AG20443 (cell line): ENCODE results near the gene MYD88.

ENCODE experiments used
- DNase-seq: peaks from one replicate; pipeline ENCODE4 v3.0.0; 2012; ENCODE audit warnings: low spot score, mixed read lengths

Gene MYD88

DNA sequence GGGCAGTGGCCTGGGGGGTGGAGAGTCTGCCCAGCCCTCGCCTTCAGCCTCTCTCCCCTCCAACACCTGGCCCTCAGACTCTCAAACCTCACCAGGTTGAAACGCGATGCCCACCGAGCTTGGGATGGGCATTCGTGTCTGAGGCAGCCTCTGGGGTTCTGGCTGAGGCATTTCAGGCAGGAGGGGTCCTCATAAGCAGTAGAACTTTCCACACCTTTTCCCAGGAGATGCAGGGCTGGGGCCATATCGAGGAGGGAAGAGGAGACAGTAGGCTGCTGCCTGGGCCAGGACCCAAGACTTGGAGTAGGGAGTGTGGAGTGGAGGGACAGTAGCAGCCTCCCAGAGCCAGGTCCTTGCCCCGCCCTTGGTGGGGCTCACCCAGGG is 26.1 kb upstream of the MYD88 start:
- no peak for DNase-seq

DNA sequence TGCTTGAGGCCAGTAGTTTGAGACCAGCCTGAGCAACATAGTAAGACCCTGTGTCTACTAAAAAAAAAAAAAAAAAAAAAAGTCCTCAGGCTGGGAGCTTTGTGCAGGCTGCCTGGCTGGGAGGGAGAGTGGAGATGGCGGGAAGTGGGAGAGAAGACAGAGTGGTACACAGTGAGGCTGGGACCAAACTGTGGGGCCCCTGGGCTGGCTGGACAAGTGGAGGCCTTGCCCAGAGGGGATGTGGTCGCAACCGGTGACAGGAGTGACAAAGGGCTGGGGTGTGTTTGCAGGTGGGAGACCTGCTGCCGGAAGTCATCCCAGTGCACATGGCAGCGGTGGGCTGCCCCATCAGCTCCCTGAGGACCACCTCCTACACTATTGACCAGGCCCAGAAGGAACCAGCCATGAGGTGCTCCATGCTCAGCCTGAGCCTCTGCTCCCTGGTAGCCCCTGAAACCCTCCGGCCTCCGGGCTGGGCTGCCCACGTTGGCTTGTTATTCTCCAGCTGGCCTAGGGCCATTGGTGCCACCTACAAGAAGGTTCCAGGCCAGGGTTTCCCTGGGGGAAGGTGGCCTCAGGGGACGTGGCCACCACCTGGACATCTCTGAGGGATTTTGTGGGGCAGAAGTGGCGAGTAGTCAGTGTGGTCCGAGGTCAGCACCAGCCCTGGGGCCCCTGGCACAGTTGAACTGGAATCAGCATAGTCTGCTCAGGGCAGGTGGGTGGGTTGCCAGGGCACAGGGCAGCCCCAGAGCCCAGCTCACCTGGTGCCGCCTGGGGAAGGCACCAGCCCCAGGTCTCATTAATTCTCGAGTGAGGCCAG is 24.2 kb upstream of the MYD88 start:
- no peak for DNase-seq

DNA sequence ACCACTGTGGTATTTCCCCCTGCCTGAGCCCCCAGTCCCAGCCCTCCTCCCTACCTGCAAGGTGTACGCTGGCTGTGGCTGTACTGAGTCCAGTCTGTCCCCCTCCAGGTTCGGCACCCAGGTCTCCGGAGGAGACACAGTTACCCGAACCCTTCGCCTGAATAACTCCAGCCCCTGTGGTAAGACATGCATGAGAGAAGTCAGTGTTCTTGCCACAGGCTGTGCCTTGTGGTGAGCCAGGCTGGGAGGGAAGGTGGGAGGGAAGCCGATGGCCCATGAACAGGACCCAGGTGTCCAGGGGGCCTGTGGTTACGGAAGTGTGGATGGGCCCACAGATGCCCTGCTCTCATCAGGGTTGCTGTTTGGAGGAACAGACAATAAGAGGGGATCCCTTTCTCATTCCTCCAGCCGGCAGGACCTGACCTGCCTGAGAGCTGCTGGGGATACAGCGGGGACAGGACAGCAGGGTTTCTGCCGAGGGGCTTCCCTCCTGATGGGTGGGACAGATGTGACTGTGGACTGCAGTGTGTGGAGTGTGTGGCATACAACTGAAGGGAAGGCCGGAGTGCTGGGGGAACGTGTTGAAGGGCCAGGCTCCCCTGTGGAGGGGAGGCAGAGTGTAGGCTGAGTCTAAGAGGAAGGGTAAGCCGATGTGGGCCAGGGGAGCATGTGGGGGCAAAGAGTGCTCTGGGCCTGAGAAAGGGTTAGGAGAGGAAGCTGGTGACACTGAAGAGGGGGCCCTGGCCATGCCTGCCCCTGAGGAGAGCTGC is 23.4 kb upstream of the MYD88 start:
- no peak for DNase-seq

- no peak for DNase-seq
Measured at GRCh38 chr3:38115645-38116427, 22.6 kb upstream of the MYD88 start.

DNA sequence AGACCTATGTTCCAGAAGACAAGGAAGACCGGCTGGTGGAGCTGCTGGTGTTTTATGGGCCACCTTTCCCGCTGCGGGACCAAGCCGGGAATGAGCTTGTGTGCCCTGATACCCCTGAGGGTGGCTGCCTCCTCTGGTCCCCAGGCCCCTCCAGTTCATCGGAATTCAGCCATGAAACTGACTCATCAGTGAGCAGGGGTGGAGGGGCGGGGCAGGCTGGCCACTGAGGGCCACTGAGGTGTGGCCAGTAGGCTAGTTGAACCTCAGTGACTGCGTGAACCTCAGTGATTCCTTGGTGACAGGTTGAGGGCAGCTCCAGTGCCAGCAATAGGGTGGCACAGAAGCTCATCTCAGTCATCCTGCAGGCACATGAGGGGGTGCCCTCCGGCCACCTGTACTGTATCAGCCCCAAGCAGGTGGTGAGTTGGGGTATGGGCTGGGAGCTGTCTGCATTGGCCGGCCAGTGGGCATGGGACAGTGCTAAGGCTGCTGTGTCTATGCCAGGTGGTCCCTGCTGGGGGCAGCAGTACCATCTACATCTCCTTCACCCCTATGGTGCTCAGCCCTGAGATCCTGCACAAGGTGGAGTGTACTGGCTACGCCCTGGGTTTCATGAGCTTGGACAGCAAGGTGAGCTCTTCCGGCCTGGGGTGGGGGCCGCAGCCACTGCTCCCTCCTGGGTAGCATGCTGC is 21.8 kb upstream of the MYD88 start:
- DNase-seq, result no peak

- no peak for DNase-seq
Measured at GRCh38 chr3:38117163-38117716, 21.2 kb upstream of the MYD88 start.

DNA sequence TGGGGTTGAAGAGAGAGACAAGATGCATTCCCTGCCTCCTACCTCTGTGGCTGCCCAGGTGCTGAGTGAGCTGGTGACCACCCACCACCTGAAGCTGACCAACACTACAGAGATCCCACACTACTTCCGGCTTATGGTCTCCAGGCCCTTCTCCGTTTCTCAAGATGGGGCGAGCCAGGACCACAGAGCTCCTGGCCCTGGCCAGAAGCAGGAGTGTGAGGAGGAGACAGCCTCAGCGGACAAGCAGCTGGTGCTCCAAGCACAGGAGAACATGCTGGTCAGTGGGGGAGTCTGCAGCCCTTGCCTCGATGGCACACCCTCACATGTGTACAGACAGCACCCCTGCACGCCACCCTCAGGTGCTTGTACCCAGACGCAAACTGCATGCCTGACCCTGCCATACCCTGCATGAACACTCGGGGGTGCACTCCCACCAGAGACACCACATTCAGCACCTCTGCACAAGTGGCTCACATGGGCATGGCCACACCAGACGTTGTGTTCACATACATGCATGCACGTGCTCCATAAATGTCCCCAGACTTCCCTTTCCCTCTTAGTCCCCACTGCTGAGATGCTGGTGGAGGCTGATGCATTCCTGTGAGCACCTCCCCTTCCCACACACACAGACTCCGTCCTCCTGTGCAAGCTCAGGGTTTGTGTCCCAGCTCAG is 20.6 kb upstream of the MYD88 start:
- peak; percentile 86 for DNase-seq

DNA sequence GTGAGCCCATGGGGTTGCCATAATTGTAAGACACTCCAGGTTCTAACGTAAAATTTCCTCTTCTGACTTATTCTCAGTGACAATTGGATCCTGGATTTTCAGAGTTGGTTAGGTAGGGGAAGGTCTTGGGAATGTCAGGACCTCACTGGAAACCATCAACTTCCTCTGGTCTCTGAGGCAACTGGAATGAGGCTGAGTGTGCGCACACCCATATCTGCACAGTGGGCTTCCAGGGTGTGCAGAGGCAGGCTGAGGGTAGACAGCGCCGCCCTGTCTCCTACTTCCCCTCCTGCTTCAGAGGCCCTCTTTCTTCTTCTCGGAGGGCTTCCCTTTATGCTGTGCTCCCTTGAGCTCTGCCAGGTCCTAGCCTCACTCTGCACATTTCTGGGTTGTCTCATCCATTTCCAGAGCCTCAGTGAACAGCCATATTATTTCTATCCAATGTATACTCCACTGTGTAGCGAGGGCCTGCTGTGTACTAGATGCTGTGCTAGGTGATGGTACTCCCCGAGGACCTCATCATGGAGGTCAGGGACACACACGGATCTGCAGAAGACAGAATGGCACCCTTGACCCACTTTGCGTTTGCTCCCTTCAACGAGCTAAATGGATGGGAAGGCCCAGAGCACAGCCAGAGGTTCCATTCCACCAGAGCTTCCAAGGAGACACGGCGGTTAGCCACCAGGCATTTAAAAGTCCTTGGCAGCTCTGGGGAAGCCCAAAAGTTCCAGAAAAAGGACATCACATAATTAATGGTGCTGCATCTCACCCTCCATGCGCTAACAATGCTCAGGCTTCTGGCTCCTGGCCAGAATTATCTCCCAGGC is 19.8 kb upstream of the MYD88 start:
- DNase-seq, result no peak

GRCh38 chr3:38119248-38119544 is 19.3 kb upstream of the MYD88 start:
- no peak for DNase-seq

- DNase-seq, result no peak
Measured at GRCh38 chr3:38119821-38120692, 18.4 kb upstream of the MYD88 start.

DNA sequence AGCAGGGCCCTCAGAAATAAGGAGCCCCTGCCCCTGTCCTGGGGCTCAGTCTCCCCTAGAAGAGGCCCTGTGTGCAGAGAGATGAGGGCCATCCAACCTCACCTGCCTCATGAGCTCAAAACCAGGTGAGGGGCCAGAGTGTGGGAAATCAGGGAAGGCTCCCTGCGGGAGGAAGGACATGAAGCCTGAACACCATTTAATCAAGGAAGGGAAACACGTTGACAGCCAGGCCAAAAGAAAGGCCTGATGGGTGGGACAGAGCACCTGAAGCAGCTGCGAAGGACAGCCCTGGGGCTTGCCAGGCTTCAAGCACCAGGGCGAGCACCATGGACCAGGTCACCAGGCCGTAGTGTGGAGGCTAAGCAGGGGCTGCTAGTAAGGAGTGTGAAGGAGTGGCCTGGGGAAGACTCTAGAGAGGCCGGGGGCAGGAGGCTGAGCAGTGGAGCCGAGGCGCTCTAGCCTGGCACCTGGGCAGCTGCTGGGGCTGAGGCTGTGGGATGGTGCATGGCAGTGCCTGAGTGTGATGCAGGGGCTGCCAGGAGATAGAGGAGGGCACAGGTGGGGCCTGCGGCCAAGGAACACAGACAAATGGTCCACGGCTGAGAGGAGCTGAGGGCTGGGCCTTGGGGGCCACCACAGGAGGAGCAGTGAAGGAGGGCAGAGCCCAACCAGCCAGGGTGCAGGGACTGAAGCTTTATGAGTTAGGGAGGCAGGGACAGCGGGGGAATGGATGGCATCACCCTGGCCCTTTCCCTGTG is 17.6 kb upstream of the MYD88 start:
- DNase-seq, result no peak

DNA sequence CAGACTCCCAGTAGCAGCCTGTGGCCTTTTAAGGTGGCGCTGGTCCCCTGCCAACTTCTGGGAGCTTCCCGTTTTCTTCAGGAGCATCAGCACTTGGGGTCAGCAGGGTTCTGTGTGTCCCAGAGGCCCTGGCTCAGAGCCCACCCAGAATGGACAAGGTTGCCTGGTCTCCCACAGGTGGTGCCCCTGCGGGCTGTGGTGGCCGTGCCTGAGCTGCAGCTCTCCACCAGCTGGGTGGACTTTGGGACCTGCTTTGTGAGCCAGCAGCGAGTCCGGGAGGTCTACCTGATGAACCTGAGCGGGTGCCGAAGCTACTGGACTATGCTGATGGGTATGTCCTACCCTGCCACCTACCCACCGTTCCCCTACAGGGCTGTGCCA is 17.0 kb upstream of the MYD88 start:
- DNase-seq, result no peak

GRCh38 chr3:38121832-38122461 is 16.5 kb upstream of the MYD88 start:
- no peak for DNase-seq

- DNase-seq, result no peak
Measured at GRCh38 chr3:38122712-38123290, 15.7 kb upstream of the MYD88 start.

DNA sequence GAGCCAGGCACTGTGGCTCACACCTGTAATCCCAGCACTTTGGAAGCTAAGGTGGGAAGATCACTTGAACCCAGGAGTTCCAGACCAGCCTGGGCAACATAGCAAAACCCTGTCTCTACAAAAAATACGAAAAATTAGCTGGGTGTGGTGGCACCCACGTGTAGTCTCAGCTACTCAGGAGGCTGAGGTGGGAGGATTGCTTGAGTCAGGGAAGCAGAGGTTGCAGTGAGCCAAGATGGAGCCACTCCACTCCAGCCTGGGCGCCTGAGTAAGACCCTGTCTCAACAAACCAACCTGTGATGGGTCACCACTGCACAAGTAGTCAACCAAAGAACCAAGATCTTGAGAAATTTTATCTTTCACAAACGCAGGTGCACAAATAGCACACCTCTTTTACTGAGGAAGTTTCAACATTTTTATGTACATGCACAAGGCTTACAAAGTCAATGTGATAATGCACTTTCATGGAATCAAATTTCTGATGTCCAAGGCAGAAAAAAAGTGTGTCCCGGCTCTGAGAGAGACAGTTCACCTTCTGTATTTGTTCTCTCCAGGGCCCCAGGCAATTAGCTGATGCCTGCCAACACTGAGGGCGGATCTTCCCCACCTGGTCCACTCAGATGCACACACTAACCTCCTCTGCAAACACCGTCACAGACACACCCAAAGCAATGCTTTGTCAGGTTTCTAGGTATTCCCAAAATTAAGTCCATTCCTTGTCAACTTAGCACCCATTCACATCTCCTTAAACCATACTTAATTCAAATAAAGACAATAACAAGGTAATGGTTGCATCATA is 13.9 kb upstream of the MYD88 start:
- no peak for DNase-seq

GRCh38 chr3:38125305-38126120 is 12.9 kb upstream of the MYD88 start:
- DNase-seq, result no peak
